ENCODE results near the gene KDM4E. TPM values are rescaled to one million over a fixed set of nuclear protein-coding genes. Genes with fewer than 3 reads are reported as not detected.
A peak's percentile ranks its signal among the peaks of the same experiment; 100 is the strongest.

Gene KDM4E
- total and polyA plus RNA-seq, 2 donors, result not detected

- no peaks in the 10 kb centered on the region for H3K4me1 ChIP-seq (ENCODE audit: insufficient read depth)
- DNase-seq (ENCODE audit: extremely low spot score), result no peak
- no peak overlapping the region for H3K27ac ChIP-seq (ENCODE audit: low read depth)
- no peaks in the 10 kb centered on the region for H3K36me3 ChIP-seq (ENCODE audit: insufficient read depth)
- H3K4me3 ChIP-seq (ENCODE audit: low read depth, low read length), result no peak overlapping the region
- 82% methylated on average over 6 of the region's 6 CpGs for WGBS
Observed at GRCh38 chr11:95059046-95059445, 34.0 kb downstream of the KDM4E start.

- no peaks in the 10 kb centered on the region for H3K36me3 ChIP-seq (ENCODE audit: insufficient read depth)
- H3K27ac ChIP-seq (ENCODE audit: low read depth), result no peak overlapping the region
- WGBS, result 89% methylated on average over 1 of the region's 1 CpG
- H3K4me3 ChIP-seq (ENCODE audit: low read depth, low read length), result no peak overlapping the region
- no peak for DNase-seq (ENCODE audit: extremely low spot score)
- no peaks in the 10 kb centered on the region for H3K4me1 ChIP-seq (ENCODE audit: insufficient read depth)
Observed at GRCh38 chr11:95065336-95065735, 40.3 kb downstream of the KDM4E start.

- Histone ChIP-seq H3K4me1 (ENCODE audit: insufficient read depth) (no peaks in the 10 kb centered on the region), H3K4me3 (ENCODE audit: low read depth, low read length) (peak within 1 kb of the TSS; percentile 81), H3K36me3 (ENCODE audit: insufficient read depth) (no peaks in the 10 kb centered on the region), H3K27ac (ENCODE audit: low read depth) (peak within 1 kb of the TSS; percentile 99)
- no peak for DNase-seq (ENCODE audit: extremely low spot score)
- WGBS, result under 1% methylated on average over 4 of the region's 4 CpGs
Observed at GRCh38 chr11:95066716-95067038, 41.6 kb downstream of the KDM4E start, which contains the start of gene SRSF8. SRSF8 (plus strand) TSS chr11:95066919; CDS start chr11:95067227, 308 bp downstream.

- peak overlapping the region; percentile 99 for H3K27ac ChIP-seq (ENCODE audit: low read depth)
- H3K4me1 ChIP-seq (ENCODE audit: insufficient read depth), result no peaks in the 10 kb centered on the region
- no peak for DNase-seq (ENCODE audit: extremely low spot score)
- peak overlapping the region; percentile 81 for H3K4me3 ChIP-seq (ENCODE audit: low read depth, low read length)
- no peaks in the 10 kb centered on the region for H3K36me3 ChIP-seq (ENCODE audit: insufficient read depth)
- under 1% methylated on average over 98 of the region's 98 CpGs for WGBS
Observed at GRCh38 chr11:95067039-95067840, 42.2 kb downstream of the KDM4E start.

GRCh38 chr11:95067841-95068219 is 42.8 kb downstream of the KDM4E start:
- Histone ChIP-seq H3K4me1 (ENCODE audit: insufficient read depth) (no peaks in the 10 kb centered on the region), H3K4me3 (ENCODE audit: low read depth, low read length) (peak overlapping the region; percentile 81), H3K27ac (ENCODE audit: low read depth) (peak overlapping the region; percentile 99), H3K36me3 (ENCODE audit: insufficient read depth) (no peaks in the 10 kb centered on the region)
- DNase-seq (ENCODE audit: extremely low spot score), result no peak
- WGBS, result 0% methylated on average over 16 of the region's 16 CpGs

- Histone ChIP-seq H3K4me1 (ENCODE audit: insufficient read depth) (no peaks in the 10 kb centered on the region), H3K4me3 (ENCODE audit: low read depth, low read length) (peak overlapping the region; percentile 81), H3K36me3 (ENCODE audit: insufficient read depth) (no peaks in the 10 kb centered on the region), H3K27ac (ENCODE audit: low read depth) (no peak overlapping the region)
- WGBS, result 7% methylated on average over 5 of the region's 5 CpGs
- peak; percentile 91 for DNase-seq (ENCODE audit: extremely low spot score)
Observed at GRCh38 chr11:95068549-95068948, 43.5 kb downstream of the KDM4E start.

GRCh38 chr11:95070471-95070870 is 45.4 kb downstream of the KDM4E start:
- H3K4me1 ChIP-seq (ENCODE audit: insufficient read depth), result peaks cover 1% of the 10 kb centered on the region
- 93% methylated on average over 1 of the region's 1 CpG for WGBS
- no peak overlapping the region for H3K27ac ChIP-seq (ENCODE audit: low read depth)
- DNase-seq (ENCODE audit: extremely low spot score), result no peak
- H3K36me3 ChIP-seq (ENCODE audit: insufficient read depth), result no peaks in the 10 kb centered on the region
- H3K4me3 ChIP-seq (ENCODE audit: low read depth, low read length), result no peak overlapping the region

- Histone ChIP-seq H3K4me1 (ENCODE audit: insufficient read depth) (peaks cover 3% of the 10 kb centered on the region), H3K4me3 (ENCODE audit: low read depth, low read length) (no peak overlapping the region), H3K36me3 (ENCODE audit: insufficient read depth) (no peaks in the 10 kb centered on the region), H3K27ac (ENCODE audit: low read depth) (no peak overlapping the region)
- DNase-seq (ENCODE audit: extremely low spot score), result no peak
Observed at GRCh38 chr11:95072948-95073347, 47.9 kb downstream of the KDM4E start.

GRCh38 chr11:95074792-95075563 is 49.9 kb downstream of the KDM4E start:
- Histone ChIP-seq H3K27ac (ENCODE audit: low read depth) (no peak overlapping the region), H3K36me3 (ENCODE audit: insufficient read depth) (no peaks in the 10 kb centered on the region), H3K4me3 (ENCODE audit: low read depth, low read length) (no peak overlapping the region), H3K4me1 (ENCODE audit: insufficient read depth) (peaks cover 3% of the 10 kb centered on the region)
- WGBS, result 45% methylated on average over 8 of the region's 8 CpGs
- DNase-seq (ENCODE audit: extremely low spot score), result no peak

GRCh38 chr11:95076416-95076815 is 51.4 kb downstream of the KDM4E start:
- H3K4me1 ChIP-seq (ENCODE audit: insufficient read depth), result peaks cover 3% of the 10 kb centered on the region

GRCh38 chr11:95076981-95077380 is 51.9 kb downstream of the KDM4E start:
- Histone ChIP-seq H3K4me1 (ENCODE audit: insufficient read depth) (peaks cover 3% of the 10 kb centered on the region), H3K27ac (ENCODE audit: low read depth) (no peak overlapping the region), H3K4me3 (ENCODE audit: low read depth, low read length) (no peak overlapping the region), H3K36me3 (ENCODE audit: insufficient read depth) (no peaks in the 10 kb centered on the region)
- DNase-seq (ENCODE audit: extremely low spot score), result no peak

More at GRCh38 chr11:95076416-95076815, 51.4 kb downstream of the KDM4E start:
- H3K36me3 ChIP-seq (ENCODE audit: insufficient read depth), result no peaks in the 10 kb centered on the region
- no peak for DNase-seq (ENCODE audit: extremely low spot score)
- H3K27ac ChIP-seq (ENCODE audit: low read depth), result no peak overlapping the region
- no peak overlapping the region for H3K4me3 ChIP-seq (ENCODE audit: low read depth, low read length)
- 17% methylated on average over 1 of the region's 1 CpG for WGBS
